GM23248 (cell line): ENCODE measurements around the gene DCLK2.

Experiments
- EZH2 ChIP-seq: fragments of 200-600 bp; sonication (generic); IDR thresholded peaks from 2 replicates; pipeline ENCODE4 v1.6.1; 2018; ENCODE audit warnings: antibody characterized with exemption, mild to moderate bottlenecking; ENCODE audit not compliant: insufficient read depth, poor library complexity, severe bottlenecking
- EZH2phosphoT487 ChIP-seq: fragments of 200-600 bp; sonication (generic); IDR thresholded peaks from 2 replicates; pipeline ENCODE4 v1.6.1; 2018; ENCODE audit warnings: antibody characterized with exemption, moderate library complexity, mild to moderate bottlenecking, low read depth; ENCODE audit not compliant: insufficient read depth

GRCh38 chr4:150262611-150263010 is 184.4 kb downstream of the DCLK2 start:
- TF ChIP-seq EZH2 (no peak), EZH2phosphoT487 (no peak)
